CD4-positive, alpha-beta T cell (primary cell): ENCODE results near the gene BCO2. TPM values are rescaled to one million over a fixed set of nuclear protein-coding genes. Genes with fewer than 3 reads are reported as not detected.

Experiments used
- ATAC-seq: fragments of 200-7000 bp; cut with Tn5 transposase; one replicate; pipeline ENCODE4 v1.10.0; 2022; ENCODE audit warnings: mild to moderate bottlenecking; ENCODE audit not compliant: poor library complexity
- CTCF ChIA-PET: fragments of 350-600 bp; sonication (Branson Sonifier 250); formaldehyde crosslinking; loops from one replicate; lab custom pipeline; 2021; ENCODE audit warnings: antibody characterized with exemption, inconsistent platforms; lab: Charles Lee
- POLR2A ChIA-PET: fragments of 350-600 bp; sonication (Branson Sonifier 250); formaldehyde crosslinking; loops from one replicate; lab custom pipeline; 2021; ENCODE audit warnings: antibody characterized with exemption, inconsistent platforms; lab: Charles Lee
- DNase-seq, 14 experiments: peaks; one replicate each; pipeline ENCODE4 v3.0.0-alpha.2; 2013 to 2020; ENCODE audit warnings: mixed read lengths in 2 of 14
- H3K27ac ChIP-seq, 2 donors: one replicate each; pipeline versions ENCODE4 v1.5.1 to v1.7.0; 2013; ENCODE audit warnings: low read length in 2 of 2, low read depth in 1 of 2, mild to moderate bottlenecking in 1 of 2
- H3K27me3 ChIP-seq, 2 experiments: 1 replicate in 1 of 2; 2 replicates in 1 of 2; pipeline versions ENCODE4 v1.6.1 to v1.7.0; 2013; ENCODE audit warnings: low read length in 2 of 2, control low read depth in 1 of 2, mild to moderate bottlenecking in 1 of 2, moderate library complexity in 1 of 2; ENCODE audit not compliant: insufficient read depth in 2 of 2, control insufficient read depth in 1 of 2
- H3K36me3 ChIP-seq: one replicate; pipeline ENCODE4 v1.6.1; 2013; ENCODE audit warnings: low read length, control low read depth; ENCODE audit not compliant: insufficient read depth
- H3K4me1 ChIP-seq: one replicate; pipeline ENCODE4 v1.6.1; 2013; ENCODE audit warnings: low read length, control low read depth; ENCODE audit not compliant: insufficient read depth
- H3K4me3 ChIP-seq: one replicate; pipeline ENCODE4 v1.5.1; 2013; ENCODE audit warnings: mild to moderate bottlenecking, low read length, moderate library complexity
- H3K9me3 ChIP-seq, 2 experiments: 1 replicate in 1 of 2; 2 replicates in 1 of 2; pipeline versions ENCODE4 v1.6.1 to v1.7.0; 2013; ENCODE audit warnings: low read length in 2 of 2, mild to moderate bottlenecking in 2 of 2, control low read depth in 1 of 2, moderate library complexity in 1 of 2; ENCODE audit not compliant: control insufficient read depth in 1 of 2, insufficient read depth in 1 of 2
- H3K27ac Mint-ChIP-seq: one replicate; pipeline ENCODE4 v1.8.0; 2020; ENCODE audit warnings: mixed read lengths
- H3K27me3 Mint-ChIP-seq: one replicate; pipeline ENCODE4 v1.8.0; 2021; ENCODE audit warnings: mixed read lengths
- H3K36me3 Mint-ChIP-seq: one replicate; pipeline ENCODE4 v1.8.0; 2021; ENCODE audit warnings: low read depth, mixed read lengths
- H3K4me1 Mint-ChIP-seq: one replicate; pipeline ENCODE4 v1.8.0; 2021; ENCODE audit warnings: low read depth, mixed read lengths
- H3K4me3 Mint-ChIP-seq: one replicate; pipeline ENCODE4 v1.8.0; 2020; ENCODE audit warnings: mild to moderate bottlenecking, mixed read lengths
- H3K9me3 Mint-ChIP-seq: one replicate; pipeline ENCODE4 v1.8.0; 2020; ENCODE audit warnings: mixed read lengths
- CTCF ChIP-seq: fragments of 200-600 bp; IDR thresholded peaks from one replicate; pipeline ENCODE4 v1.8.0; 2022; ENCODE audit warnings: antibody characterized with exemption, mild to moderate bottlenecking
- intact Hi-C, 2 experiments: fragments of 100-400 bp; cut with DNase I in 1 of 2; cut with micrococcal nuclease in 1 of 2; formaldehyde crosslinking; loops; one replicate each; pipeline versions ENCODE4 v1.15.1 to v1.9.0; 2023 to 2025; cut with DNase I, micrococcal nuclease
- total RNA-seq, 174 experiments: library from RNA in 2 of 174; stranded (reverse) in 2 of 174; gene quantifications; one replicate each; pipeline ENCODE4 v1.2.3 and lab custom pipeline; 2021 to 2026

The BCO2 gene
- total RNA-seq, 2 experiments from 2014 or later, result 1.1 to 1.5 TPM

DNA sequence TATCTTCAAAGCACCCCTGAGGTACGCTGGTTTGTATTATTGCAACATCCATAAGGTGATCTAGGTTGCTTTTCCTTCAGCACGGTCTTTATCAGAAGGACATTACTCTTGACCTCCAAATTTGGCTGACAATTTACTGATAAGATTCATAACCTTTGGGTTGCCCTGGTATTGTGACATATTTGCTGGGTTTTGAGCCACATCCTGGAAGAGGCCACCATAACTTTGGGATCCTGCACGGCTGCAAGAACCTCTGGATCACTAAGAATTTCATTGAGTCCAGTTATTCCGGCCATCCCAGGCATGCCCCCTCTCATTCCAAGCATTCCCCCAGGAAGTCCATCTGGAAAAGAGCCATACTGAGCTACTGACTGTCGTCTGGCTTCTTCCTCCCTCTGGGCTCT is 91.9 kb downstream of the BCO2 start:
- no peak for DNase-seq
- Histone ChIP-seq H3K36me3 (no peaks in the 10 kb centered on the region), H3K27me3 (no peaks in the 10 kb centered on the region), H3K4me3 (no peak overlapping the region), H3K9me3 (no peaks in the 10 kb centered on the region), H3K4me1 (no peaks in the 10 kb centered on the region), H3K27ac (no peak overlapping the region)
- ATAC-seq, result no peak
- Mint-ChIP-seq H3K27ac (no peak overlapping the region), H3K27me3 (no peaks in the 10 kb centered on the region), H3K4me1 (no peaks in the 10 kb centered on the region), H3K4me3 (no peak overlapping the region), H3K36me3 (no peaks in the 10 kb centered on the region), H3K9me3 (no peaks in the 10 kb centered on the region)
- intact Hi-C loops, result no loop called here
- ChIA-PET CTCF (no interaction called here), POLR2A (no interaction called here)
- TF ChIP-seq CTCF, result no peak

DNA sequence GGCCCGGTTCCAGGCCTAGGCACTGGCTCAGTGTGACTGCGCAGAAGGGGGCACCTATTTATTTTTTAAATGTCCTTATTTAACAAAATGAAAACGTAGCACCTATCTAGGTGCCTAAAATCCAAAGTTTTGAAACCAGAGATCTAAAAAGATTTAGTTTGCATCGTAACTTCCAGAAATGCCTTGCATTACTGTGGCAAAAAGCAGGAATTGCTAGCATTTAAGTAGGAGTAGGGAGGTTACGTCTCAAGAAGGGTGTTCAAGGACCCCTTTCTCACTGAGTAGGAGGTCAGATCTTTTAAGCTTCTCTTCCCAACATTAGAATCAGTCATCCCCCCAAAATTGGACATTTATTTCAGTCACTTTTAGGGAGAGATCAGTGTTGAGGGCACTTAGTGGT is 93.1 kb downstream of the BCO2 start:
- CTCF ChIA-PET, result no interaction called here
- H3K27me3 Mint-ChIP-seq, result no peaks in the 10 kb centered on the region
- H3K4me1 ChIP-seq, result no peaks in the 10 kb centered on the region
- no peak overlapping the region for H3K27ac Mint-ChIP-seq
- DNase-seq (no peak), ATAC-seq (no peak)
- H3K27me3 ChIP-seq, result no peaks in the 10 kb centered on the region
- H3K36me3 Mint-ChIP-seq, result no peaks in the 10 kb centered on the region
- no peaks in the 10 kb centered on the region for H3K4me1 Mint-ChIP-seq
- intact Hi-C loops, result no loop called here
- H3K27ac ChIP-seq, result no peak overlapping the region
- H3K4me3 Mint-ChIP-seq, result no peak overlapping the region
- POLR2A ChIA-PET, result no interaction called here
- TF ChIP-seq CTCF, result no peak
- no peaks in the 10 kb centered on the region for H3K9me3 ChIP-seq
- no peaks in the 10 kb centered on the region for H3K9me3 Mint-ChIP-seq
- H3K4me3 ChIP-seq, result no peak overlapping the region
- no peaks in the 10 kb centered on the region for H3K36me3 ChIP-seq

Other genes starting within 250 kb of the BCO2 start
- gene DIXDC1, start 238.2 kb upstream of the BCO2 start, total RNA-seq, result under 1 TPM; 0.78 to 0.85 TPM
- 10 to 100 TPM; 10.7 to 10.8 TPM for gene DLAT, start 150.1 kb upstream of the BCO2 start, total RNA-seq
- not detected for gene PIH1D2, start 101.5 kb upstream of the BCO2 start, total RNA-seq
- gene NKAPD1, start 101.2 kb upstream of the BCO2 start, total RNA-seq, result 10 to 100 TPM; 14.8 to 16.0 TPM
- 10 to 100 TPM in 1 of 2 experiments, 1 to 10 TPM in 1; 9.1 to 10.5 TPM for gene TIMM8B, start 88.8 kb upstream of the BCO2 start, total RNA-seq
- gene SDHD, start 88.6 kb upstream of the BCO2 start, total RNA-seq, result 10 to 100 TPM; 24.8 to 29.4 TPM
- under 1 TPM in 1 of 2 experiments, not detected in 1; 0.27 TPM for gene IL18, start 11.4 kb upstream of the BCO2 start, total RNA-seq
- gene TEX12, start 8.1 kb upstream of the BCO2 start, total RNA-seq, result under 1 TPM; 0.39 to 0.82 TPM
- 10 to 100 TPM; 82.9 to 86.2 TPM for gene PTS, start 50.9 kb downstream of the BCO2 start, total RNA-seq
- not detected for gene PLET1, start 85.3 kb downstream of the BCO2 start, total RNA-seq